GM12801 (cell line): Measurements from ENCODE around the gene FARP2.

Experiments
- TF ChIP-seq, protein P1 (sequence below): IDR thresholded peaks from one replicate; pipeline ENCODE4 v1.5.1; 2011; ENCODE audit warnings: control low read depth; ENCODE audit not compliant: insufficient read length; ENCODE audit errors: extremely low read depth

Gene FARP2

DNA sequence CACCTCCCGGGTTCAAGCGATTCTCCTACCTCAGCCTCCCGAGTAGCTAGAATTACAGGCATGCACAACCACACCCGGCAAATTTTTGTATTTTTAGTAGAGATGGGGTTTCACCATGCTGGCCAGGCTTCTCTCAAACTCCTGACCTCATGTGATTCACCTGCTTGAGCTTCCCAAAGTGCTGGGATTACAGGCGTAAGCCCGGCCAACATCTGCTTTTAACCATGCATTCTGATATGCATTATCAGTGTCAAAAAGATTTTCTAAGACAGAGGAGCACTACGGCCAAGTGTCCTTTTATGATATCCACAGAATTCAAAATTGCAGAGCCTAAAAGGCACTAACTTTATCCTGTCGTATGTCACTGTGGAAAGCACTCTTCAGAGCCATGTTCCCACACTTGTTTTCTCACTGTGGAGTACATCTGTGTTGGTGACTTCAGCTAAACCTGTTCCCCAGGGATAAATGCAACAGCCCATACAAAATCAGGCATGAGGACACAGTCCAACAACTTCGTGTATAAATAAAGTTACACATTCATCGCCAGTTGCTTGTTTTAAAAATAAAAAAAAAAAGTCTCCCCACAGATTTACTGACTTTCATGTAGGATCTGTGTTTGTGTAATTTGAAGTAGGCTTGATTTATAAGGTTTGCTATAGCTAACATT lies 95.9 kb downstream of the FARP2 start:
- TF ChIP-seq, protein P1, sequence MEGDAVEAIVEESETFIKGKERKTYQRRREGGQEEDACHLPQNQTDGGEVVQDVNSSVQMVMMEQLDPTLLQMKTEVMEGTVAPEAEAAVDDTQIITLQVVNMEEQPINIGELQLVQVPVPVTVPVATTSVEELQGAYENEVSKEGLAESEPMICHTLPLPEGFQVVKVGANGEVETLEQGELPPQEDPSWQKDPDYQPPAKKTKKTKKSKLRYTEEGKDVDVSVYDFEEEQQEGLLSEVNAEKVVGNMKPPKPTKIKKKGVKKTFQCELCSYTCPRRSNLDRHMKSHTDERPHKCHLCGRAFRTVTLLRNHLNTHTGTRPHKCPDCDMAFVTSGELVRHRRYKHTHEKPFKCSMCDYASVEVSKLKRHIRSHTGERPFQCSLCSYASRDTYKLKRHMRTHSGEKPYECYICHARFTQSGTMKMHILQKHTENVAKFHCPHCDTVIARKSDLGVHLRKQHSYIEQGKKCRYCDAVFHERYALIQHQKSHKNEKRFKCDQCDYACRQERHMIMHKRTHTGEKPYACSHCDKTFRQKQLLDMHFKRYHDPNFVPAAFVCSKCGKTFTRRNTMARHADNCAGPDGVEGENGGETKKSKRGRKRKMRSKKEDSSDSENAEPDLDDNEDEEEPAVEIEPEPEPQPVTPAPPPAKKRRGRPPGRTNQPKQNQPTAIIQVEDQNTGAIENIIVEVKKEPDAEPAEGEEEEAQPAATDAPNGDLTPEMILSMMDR = no peak

DNA sequence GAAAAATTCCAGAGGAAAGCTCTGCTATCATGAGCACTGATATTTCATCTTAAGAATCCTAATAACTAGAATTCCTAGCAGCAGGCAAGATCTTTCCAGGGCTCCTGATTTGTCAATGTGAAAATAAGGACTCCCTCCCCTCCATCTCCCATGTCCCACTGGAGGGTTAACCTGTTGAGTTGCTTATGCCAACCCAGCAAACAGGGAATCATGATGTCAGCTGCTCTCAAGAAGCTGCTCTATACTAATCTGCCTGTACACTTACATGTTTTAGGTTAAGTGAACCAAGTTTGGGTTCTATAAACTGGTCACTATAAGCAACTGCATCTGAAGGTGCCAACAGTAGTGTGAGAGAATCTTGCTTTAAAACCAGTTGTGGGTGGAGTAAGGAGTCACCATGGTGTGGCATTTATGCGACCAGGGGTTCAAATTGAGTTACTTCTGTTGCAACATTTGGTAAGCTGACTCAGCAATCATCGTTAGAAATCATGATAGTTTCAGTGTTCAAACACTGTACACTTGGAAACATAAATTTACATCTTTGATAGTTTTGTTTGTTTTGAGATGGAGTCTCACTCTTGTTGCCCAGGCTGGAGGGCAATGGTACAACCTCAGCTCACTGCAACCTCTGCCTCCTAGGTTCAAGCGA lies 98.9 kb downstream of the FARP2 start:
- TF ChIP-seq, protein P1 = no peak

DNA sequence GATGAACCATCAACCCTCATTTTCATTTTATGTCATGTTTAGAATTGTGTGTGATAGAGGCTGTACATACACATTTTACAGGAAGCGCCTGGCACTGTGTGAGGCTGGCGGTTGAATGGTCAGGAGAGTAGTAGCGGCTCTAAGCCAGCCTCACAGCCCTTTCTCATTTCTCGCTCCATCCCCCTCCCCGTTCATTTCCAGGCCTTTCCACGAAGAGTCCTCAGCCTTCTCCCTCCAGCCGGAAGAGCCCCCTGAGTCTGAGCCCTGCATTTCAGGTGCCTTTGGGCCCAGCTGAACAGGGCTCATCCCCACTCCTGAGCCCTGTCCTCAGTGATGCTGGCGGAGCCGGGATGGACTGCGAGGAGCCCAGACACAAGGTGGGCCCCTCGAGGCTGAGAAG lies 100.5 kb downstream of the FARP2 start:
- TF ChIP-seq, protein P1 = no peak

DNA sequence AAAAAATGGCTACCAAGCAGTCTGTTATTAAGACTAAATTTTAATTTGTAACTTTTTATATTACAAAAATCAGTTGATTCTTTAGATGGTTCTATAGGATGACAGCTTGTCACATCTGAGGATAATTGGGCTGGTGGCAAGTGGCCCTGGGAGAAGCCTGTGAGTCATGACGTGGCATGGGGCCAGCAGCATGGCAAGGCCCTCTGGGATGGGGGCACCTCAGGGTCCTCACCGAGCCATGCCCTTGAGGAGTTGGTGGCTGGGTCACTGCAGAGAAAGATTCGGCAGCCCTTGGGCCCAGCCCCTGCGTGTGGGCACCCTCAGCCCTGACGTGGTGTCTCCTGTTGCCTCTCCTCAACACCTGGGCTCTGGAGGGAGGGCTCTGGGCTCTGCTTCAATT lies 102.6 kb downstream of the FARP2 start:
- TF ChIP-seq, protein P1 = no peak

DNA sequence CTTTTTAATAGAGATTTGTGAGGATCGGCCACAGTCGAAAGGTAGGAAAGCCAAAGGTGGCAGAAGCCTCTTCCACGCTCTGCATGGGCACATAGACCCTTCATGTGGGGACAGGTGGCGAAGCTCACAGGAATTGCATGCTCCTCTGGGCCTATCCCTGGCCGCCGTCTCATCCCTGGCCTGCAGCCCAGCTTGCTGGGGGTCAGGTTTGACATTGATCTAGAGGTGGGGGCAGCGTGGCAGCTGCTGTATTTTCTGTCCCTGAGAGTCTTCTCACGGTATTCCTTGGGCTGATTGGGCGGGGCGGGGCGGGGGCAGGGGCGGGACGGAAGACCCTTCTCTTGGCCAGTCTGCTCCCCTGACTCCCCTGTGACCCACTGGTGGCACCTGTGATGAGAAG lies 103.4 kb downstream of the FARP2 start:
- TF ChIP-seq, protein P1 = no peak

DNA sequence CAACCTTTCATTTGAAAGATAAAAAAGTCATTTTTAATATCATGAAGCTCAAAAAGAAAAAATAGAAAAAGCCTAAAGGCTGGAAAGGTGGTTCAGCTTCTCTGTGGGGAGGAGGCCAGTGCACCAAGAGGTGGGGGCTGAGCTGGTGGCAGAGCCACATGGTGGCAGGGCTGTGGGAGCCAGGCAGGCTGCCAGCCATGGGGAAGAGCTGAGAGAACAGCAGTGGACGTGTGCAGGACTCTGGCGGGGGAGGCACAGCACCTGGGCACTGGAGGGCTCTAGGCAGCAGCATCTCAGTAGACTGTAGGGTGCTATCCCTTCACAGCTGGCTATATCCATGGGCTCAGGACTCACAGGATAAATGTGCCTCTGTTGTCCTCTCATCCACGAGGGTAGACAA lies 104.5 kb downstream of the FARP2 start:
- TF ChIP-seq, protein P1 = no peak

DNA sequence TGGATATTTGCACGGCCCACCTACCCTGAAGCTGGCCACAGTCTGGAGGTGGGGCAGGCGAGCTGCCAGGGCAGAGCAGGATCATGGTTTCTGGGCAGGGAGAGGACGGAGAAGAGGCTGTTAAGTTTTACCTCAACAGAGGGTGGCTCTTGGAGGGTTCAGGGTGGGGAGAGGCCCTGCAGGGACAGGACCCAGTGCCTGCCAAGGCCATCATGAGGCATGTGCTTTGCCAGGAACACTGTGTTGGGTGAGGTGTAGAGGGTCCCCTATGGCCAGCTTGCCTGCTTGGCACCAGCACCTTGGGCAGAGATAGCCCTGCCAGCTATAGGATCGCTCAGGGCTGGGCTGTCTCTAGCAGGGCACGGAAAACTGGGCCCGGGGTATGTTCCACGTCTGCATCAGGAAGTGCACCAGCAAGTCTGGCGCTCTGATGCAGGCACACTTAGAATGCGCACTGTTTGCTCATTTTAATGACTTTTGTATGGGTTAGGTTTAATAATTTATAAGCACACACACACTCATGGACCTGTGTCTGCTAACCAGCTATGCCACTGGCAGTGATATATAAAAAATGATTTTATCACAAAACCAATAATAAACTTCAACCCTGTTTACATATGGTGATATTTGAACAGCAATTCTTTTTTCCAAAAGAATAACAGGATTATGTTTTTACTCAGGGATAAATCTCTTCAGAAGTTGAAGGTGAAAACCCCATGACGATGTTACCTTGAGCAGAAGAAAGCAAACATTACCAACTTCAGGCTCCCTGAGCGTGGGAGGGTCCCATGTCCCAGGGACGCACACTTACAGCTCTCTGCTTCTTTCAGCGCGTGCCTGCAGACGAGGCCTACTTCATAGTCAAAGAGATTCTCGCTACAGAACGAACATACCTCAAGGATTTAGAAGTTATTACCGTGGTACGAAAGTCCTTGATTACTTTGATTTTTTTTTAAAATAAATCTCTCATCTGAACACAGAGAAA lies 105.9 kb downstream of the FARP2 start:
- TF ChIP-seq, protein P1 = no peak
